Psoas muscle (tissue), 8 donors: ENCODE results near the gene ARL6IP5. TPM values are rescaled to one million over a fixed set of nuclear protein-coding genes. Genes with fewer than 3 reads are reported as not detected.

Experiments used
- ATAC-seq, 4 donors: fragments of 200-7000 bp; cut with Tn5 transposase; one replicate each; pipeline ENCODE4 v1.9.1; 2020; ENCODE audit warnings: moderate library complexity in 3 of 4, mild to moderate bottlenecking in 2 of 4
- DNase-seq, 2 donors: peaks; one replicate each; pipeline ENCODE4 v3.0.0-alpha.2; 2020
- H3K27ac ChIP-seq: fragments of 200-600 bp; one replicate; pipeline ENCODE4 v1.8.0; 2022
- H3K27me3 ChIP-seq, 3 donors: fragments of 200-600 bp in 1 of 3; one replicate each; pipeline versions ENCODE4 v1.6.1 to v1.8.0; 2013 to 2022; ENCODE audit warnings: low read length in 2 of 3, mild to moderate bottlenecking in 2 of 3, moderate library complexity in 1 of 3; ENCODE audit not compliant: insufficient read depth in 3 of 3
- H3K36me3 ChIP-seq, 2 donors: fragments of 200-600 bp in 1 of 2; one replicate each; pipeline versions ENCODE4 v1.6.1 to v1.8.0; 2013 to 2022; ENCODE audit warnings: low read depth in 1 of 2, mild to moderate bottlenecking in 1 of 2, moderate library complexity in 1 of 2; ENCODE audit not compliant: insufficient read depth in 1 of 2
- H3K4me1 ChIP-seq: fragments of 200-600 bp; one replicate; pipeline ENCODE4 v1.8.0; 2022
- H3K4me3 ChIP-seq: fragments of 200-600 bp; one replicate; pipeline ENCODE4 v1.8.0; 2022; ENCODE audit warnings: mild to moderate bottlenecking
- H3K9me3 ChIP-seq: fragments of 200-600 bp; one replicate; pipeline ENCODE4 v1.8.0; 2022
- CTCF ChIP-seq: fragments of 200-600 bp; IDR thresholded peaks from one replicate; pipeline ENCODE4 v1.8.0; 2022; ENCODE audit warnings: antibody characterized with exemption
- WGBS, 3 donors: extraction: QIAGEN DNeasy Blood & Tissue Kit; methylation state at CpG; one replicate each; pipeline versions ENCODE4 v1.1.6 to v1.1.7; 2013; 5-methylcytosine and 5-hydroxymethylcytosine counted together
- intact Hi-C, 2 donors: fragments of 100-400 bp; cut with DNase I; formaldehyde crosslinking; loops; one replicate each; pipeline versions ENCODE4 v1.11.0 to v1.14.2; 2022
- polyA plus RNA-seq, 3 donors: library from polyadenylated mRNA; stranded (reverse); fragments of 200-250 nt; gene quantifications; one replicate each; pipeline ENCODE4 v1.2.3, GENCODE V29; 2013
- total RNA-seq, 4 donors: library from RNA; stranded (reverse); fragmentation: NEBNext Ultra II Directional in 2 of 4; extraction: Animal tissue kit (Norgen Biotek cat#: 25700) in 2 of 4; gene quantifications; one replicate each; pipeline versions ENCODE4 v1.2.1 to v1.2.4, GENCODE V29; 2021 to 2023
- donor health status: healthy with polysubstance abuse.
- donor health status: DM: no; HTN: no; CAD: no; lungs with moderate emphysema.
- donor health status: Bipolar disorder and iron deficiency.
- donor health status: healthy.
- donor health status: DM: yes; HTN: yes; CAD: no.
- donor health status: DM: no; HTN: no; CAD: no.
- donor health status: DM: no; HTN: no; CAD: no.
- donor health status: DM: yes; HTN: yes; CAD: no.

ARL6IP5 gene
- total and polyA plus RNA-seq, 7 donors: 82.1 to 191 (median 146) TPM

- Histone ChIP-seq H3K4me3 (no peak overlapping the region), H3K9me3 (no peaks in the 10 kb centered on the region), H3K27me3 (no peaks in the 10 kb centered on the region), H3K4me1 (peaks cover 16% of the 10 kb centered on the region), H3K27ac (peak overlapping the region; percentile 76), H3K36me3 (no peaks in the 10 kb centered on the region)
- WGBS, 3 donors: 10 to 13% (median 12%) methylated on average over 1 of the region's 1 CpG
- intact Hi-C loops: no loop called here
- TF ChIP-seq CTCF: no peak
- DNase-seq: no peak
- peak; percentile 80 to 87 (median 84) for ATAC-seq
Observed at GRCh38 chr3:69129531-69129930, 44.8 kb downstream of the ARL6IP5 start.

- H3K4me1 ChIP-seq: peaks cover 16% of the 10 kb centered on the region
- H3K9me3 ChIP-seq: no peaks in the 10 kb centered on the region
- peak overlapping the region; percentile 14 for H3K27ac ChIP-seq
- peak in 2 of 4 donors; percentile 38 to 55 for ATAC-seq
- TF ChIP-seq CTCF: no peak
- H3K4me3 ChIP-seq: no peak overlapping the region
- DNase-seq: no peak
- no peaks in the 10 kb centered on the region for H3K27me3 ChIP-seq
- intact Hi-C loops: no loop called here
- no peaks in the 10 kb centered on the region for H3K36me3 ChIP-seq
Observed at GRCh38 chr3:69130689-69131088, 46.0 kb downstream of the ARL6IP5 start.

GRCh38 chr3:69137005-69137404 is 52.3 kb downstream of the ARL6IP5 start:
- Histone ChIP-seq H3K27me3 (no peaks in the 10 kb centered on the region), H3K36me3 (no peaks in the 10 kb centered on the region), H3K27ac (no peak overlapping the region), H3K4me1 (peaks cover 8% of the 10 kb centered on the region), H3K4me3 (no peak overlapping the region), H3K9me3 (no peaks in the 10 kb centered on the region)
- DNase-seq: no peak
- ATAC-seq: no peak
- intact Hi-C loops: no loop called here
- no peak for TF ChIP-seq CTCF

GRCh38 chr3:69137412-69137811 is 52.7 kb downstream of the ARL6IP5 start:
- 92 to 95% (median 92%) methylated on average over 2 of the region's 2 CpGs for WGBS, 3 donors
- Histone ChIP-seq H3K27me3 (no peaks in the 10 kb centered on the region), H3K27ac (no peak overlapping the region), H3K4me1 (peaks cover 12% of the 10 kb centered on the region), H3K4me3 (no peak overlapping the region), H3K9me3 (no peaks in the 10 kb centered on the region), H3K36me3 (no peaks in the 10 kb centered on the region)
- DNase-seq: no peak
- no peak for ATAC-seq
- intact Hi-C loops: no loop called here
- TF ChIP-seq CTCF: no peak

- Histone ChIP-seq H3K4me3 (no peak overlapping the region), H3K36me3 (no peaks in the 10 kb centered on the region), H3K27ac (peak overlapping the region; percentile 88), H3K27me3 (no peaks in the 10 kb centered on the region), H3K9me3 (no peaks in the 10 kb centered on the region), H3K4me1 (peaks cover 24% of the 10 kb centered on the region)
- no peak for DNase-seq
- TF ChIP-seq CTCF: no peak
- intact Hi-C loops: loop anchor here in 1 of 2 donors (5.0 kb wide), 1 partner anchor 129 kb away; the partner anchor contains the start of gene EOGT
- no peak for ATAC-seq
Observed at GRCh38 chr3:69141313-69141712, 56.6 kb downstream of the ARL6IP5 start.
